Endometrial microvascular endothelial cells (primary cell): Measurements from ENCODE around the gene DCST2. TPM values are rescaled to one million over a fixed set of nuclear protein-coding genes. Genes with fewer than 3 reads are reported as not detected.

Experiments
- in situ Hi-C: cut with HindIII; loops from 2 replicates; pipeline ENCODE4 v1.10.0; 2017; ENCODE audit warnings: low sequenced_read_pairs, low pct_unique_long_range_greater_than_20kb; ENCODE audit errors: inconsistent ontology term
- total RNA-seq: library from RNA; depleted of rRNA; stranded (reverse); fragments of >200 nt; gene quantifications from one replicate; pipeline ENCODE4 v1.2.3, GENCODE V29; 2015; ENCODE audit errors: inconsistent ontology term

DCST2 gene
- total RNA-seq, 1 donor from 2014 or later: 0.28 TPM

- in situ Hi-C loops: no loop called here
Observed at GRCh38 chr1:155037043-155037442, 3.5 kb upstream of the DCST2 start.

DNA sequence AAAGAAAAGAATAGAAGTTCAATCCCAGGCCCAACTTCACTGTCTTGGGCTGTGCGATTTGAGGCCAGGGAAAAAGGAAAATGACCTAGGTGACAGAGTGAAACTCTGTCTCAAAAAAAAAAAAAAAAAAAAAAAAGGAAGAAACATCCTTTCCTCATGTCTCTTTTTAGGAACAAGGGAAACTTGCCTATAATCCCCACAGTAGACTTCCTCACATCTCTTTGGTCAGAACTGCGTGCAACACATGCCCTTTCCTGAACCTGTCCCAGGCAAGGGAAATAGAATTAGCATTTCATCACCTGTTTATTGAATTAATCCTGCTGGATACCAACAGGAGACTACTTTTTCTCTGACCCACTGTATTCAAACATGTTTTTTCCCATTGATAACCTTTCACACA lies 2.4 kb upstream of the DCST2 start:
- in situ Hi-C loops: no loop called here

GRCh38 chr1:155034318-155035208 lies 982 bp upstream of the DCST2 start:
- in situ Hi-C loops: no loop called here

DNA sequence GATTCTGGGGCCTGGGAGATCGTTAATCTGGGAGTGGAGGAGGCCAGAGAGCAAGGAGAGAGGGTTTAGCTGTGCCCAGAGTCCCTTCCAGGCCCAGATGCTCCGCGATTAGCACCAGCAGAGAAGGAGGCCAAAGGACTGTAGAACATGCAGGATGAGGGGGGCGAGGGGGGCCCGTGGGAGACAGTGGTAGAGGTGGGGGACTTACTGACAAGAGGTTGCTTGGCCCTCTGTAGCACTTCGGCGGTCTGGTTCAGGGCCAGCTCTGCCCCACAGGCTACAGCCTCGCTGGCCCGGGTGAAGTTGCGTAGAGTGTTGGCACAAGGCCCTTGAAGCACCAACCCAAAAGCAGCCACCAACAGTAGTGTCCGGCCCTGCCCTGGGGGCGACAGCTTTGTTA lies 695 bp downstream of the DCST2 start:
- in situ Hi-C loops: no loop called here

DNA sequence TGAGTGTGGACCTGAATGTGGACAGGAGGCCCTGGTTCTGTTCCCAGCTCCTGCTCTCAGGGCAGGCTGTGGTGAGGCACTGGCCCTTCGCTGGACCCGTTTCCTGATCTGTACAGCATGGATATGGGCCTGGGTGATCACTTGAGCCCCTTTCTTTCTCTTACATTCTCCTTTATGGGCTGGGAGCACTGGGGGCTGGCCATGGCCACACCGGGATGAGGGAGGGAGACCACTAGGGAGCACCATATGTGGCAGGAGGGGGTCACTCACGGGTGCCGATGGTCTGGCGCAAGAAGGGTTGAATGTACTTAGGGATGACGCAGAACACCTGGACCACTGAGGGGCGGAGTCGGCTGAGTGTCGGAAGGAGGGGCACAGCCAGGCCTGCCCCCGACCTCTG lies 2.7 kb downstream of the DCST2 start:
- in situ Hi-C loops: no loop called here

- in situ Hi-C loops: no loop called here
Observed at GRCh38 chr1:155030243-155030795, 3.3 kb downstream of the DCST2 start.

DNA sequence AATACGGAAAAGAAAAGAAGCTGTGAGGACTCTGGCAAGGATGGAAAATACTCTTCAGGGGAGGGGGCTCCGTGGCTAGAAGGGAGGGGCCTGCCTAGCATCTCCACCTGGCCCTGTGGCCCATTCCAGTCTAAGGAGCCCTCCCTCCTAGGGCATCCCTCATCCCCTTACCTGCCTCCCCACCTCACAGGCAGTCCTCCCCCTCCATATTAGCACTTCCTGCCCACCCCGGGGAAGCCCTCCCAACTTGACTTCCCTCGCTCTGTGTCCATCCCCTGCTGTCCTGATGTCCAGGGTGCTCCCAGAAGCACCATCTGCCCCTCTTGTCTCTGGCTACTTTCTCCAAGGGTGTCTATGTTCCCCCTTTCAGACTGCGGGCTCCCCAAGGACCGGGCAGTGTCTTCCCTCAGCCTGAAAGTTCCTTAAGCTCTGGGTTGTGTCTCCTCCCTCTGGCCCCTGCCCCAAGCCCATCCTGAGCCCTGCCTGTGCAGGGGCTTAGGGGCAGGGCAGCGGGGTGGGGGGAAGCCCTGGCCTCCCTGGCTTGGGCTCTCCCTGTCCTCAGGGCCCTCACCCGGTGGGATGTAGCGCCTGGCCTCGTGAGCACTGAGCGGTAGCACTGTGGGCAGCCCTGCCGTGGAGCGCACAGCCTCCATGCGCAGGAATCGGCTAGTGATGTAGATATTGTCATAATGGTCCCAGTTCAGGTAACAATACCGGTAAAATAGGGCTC lies 3.9 kb downstream of the DCST2 start:
- in situ Hi-C loops: no loop called here

DNA sequence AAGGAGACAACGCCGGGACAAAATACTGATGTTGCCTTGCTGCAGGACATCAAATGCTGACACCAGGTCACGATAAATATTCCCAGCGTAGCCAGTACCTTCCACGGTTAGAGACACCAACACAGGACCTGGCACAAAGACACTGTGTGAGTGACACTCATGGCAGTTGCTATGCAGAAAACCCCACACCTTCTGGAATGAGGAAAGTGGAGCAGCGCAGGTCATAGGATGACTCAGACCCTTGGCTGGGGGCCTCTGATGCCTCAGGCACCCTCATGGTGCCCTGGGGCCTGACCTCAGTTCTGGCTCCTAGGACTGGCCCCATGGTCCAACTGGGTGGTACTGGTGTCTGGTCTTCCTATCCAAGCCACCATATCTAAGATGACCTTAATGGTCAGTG lies 7.0 kb downstream of the DCST2 start:
- in situ Hi-C loops: no loop called here

- in situ Hi-C loops: no loop called here
Observed at GRCh38 chr1:155026154-155026553, 7.4 kb downstream of the DCST2 start.

- in situ Hi-C loops: no loop called here
Observed at GRCh38 chr1:155024315-155024714, 9.3 kb downstream of the DCST2 start.

- in situ Hi-C loops: no loop called here
Observed at GRCh38 chr1:155023627-155024026, 10.0 kb downstream of the DCST2 start.

DNA sequence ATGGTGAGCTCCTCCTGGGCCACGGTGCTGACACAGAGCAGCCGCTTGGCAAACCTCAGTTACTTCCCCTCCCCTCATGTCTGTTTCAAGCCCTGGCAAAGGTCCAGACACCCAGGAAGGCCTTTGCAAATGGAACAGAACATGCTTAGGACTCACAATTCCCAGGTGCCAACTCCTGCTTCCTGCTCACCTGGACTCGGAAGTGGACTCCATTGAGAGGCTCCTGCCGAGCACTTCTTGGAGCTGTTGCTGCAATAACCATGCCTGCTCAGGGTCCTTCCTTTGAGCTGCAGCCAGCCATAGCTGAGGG lies 10.7 kb downstream of the DCST2 start:
- in situ Hi-C loops: no loop called here

DNA sequence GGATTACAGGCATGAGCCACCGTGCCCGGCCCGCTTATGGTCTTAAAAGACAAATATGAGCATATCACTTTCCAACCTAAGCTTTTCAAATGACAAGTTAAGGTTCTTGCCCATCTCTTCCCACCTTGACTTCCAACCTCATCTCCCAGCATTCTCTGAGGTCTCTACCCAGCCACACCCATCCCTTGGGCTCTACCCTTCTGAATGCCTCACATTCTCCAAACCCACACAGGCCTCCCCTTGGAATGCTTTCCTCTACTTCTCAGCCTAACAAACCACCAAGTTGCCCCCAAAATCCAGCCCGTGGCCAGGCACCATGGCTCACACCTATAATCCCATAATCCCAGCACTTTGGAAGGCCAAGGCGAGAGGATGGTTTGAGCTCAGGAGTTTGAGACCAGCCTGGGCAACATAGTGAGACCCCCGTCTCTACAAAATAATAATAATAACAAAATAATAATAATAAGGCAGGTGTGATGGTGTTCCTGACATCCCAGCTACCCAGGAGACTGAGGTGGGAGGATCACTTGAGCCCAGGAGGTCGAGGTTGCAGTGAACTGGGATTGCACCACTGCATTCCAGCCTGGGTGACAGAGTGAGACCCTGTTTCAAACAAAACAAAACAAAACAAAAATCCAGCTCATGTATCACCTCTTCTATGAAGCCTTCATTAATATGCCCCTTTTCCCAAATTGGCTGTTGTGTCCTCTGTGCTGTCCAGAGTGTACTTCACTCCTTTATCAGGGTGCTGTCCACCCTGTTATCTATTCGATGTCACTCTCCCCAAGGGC lies 11.2 kb downstream of the DCST2 start:
- in situ Hi-C loops: no loop called here

GRCh38 chr1:155019377-155020245 lies 14.0 kb downstream of the DCST2 start:
- in situ Hi-C loops: loop anchor here (5.0 to 10.0 kb wide), 2 partner anchors 37 to 45 kb away; partner anchors contain the start of genes EFNA4 and FLAD1

GRCh38 chr1:155018617-155019348 lies 14.8 kb downstream of the DCST2 start:
- in situ Hi-C loops: loop anchor here (5.0 to 10.0 kb wide), 2 partner anchors 36 to 46 kb away; partner anchors contain the start of genes EFNA4 and FLAD1

GRCh38 chr1:155017946-155018316 lies 15.7 kb downstream of the DCST2 start:
- in situ Hi-C loops: loop anchor here (5.0 to 10.0 kb wide), 2 partner anchors 36 to 47 kb away; partner anchors contain the start of genes EFNA4 and FLAD1
